SU-DHL-6 (cell line): ENCODE data around the gene AFAP1.

ENCODE experiments used
- H2AFZ ChIP-seq: fragments of 200-600 bp; sonication (generic); 2 replicates; pipeline ENCODE4 v1.6.1; 2014; ENCODE audit warnings: low read depth, mild to moderate bottlenecking, moderate library complexity, mixed read lengths, antibody characterized with exemption, low read length; ENCODE audit not compliant: severe bottlenecking
- H3F3A ChIP-seq: fragments of 200-600 bp; shearing (Covaris generic); 2 replicates; pipeline ENCODE4 v1.6.0; 2016; ENCODE audit warnings: antibody characterized with exemption, mild to moderate bottlenecking; ENCODE audit not compliant: insufficient read depth
- H3K27ac ChIP-seq: fragments of 200-600 bp; sonication (generic); 2 replicates; pipeline ENCODE4 v1.5.1; 2016; ENCODE audit warnings: low read depth, mild to moderate bottlenecking, low read length, moderate library complexity, mixed read lengths
- H3K27me3 ChIP-seq: fragments of 200-600 bp; sonication (generic), shearing (Covaris generic); 2 replicates; pipeline ENCODE4 v1.6.0; 2014; ENCODE audit warnings: mild to moderate bottlenecking, low read length
- H3K36me3 ChIP-seq: fragments of 200-600 bp; sonication (generic); 2 replicates; pipeline ENCODE4 v1.6.1; 2014; ENCODE audit warnings: mild to moderate bottlenecking, low read length, mixed read lengths
- H3K4me2 ChIP-seq: fragments of 300-600, 200-600 bp; shearing (Covaris generic), sonication (generic); 2 replicates; pipeline ENCODE4 v1.6.0; 2014; ENCODE audit warnings: low read length, low read depth, mild to moderate bottlenecking; ENCODE audit not compliant: poor library complexity, severe bottlenecking
- H3K4me3 ChIP-seq: fragments of 200-600 bp; sonication (generic); 2 replicates; pipeline ENCODE4 v1.5.1; 2014; ENCODE audit warnings: antibody characterized with exemption, low read length, mild to moderate bottlenecking, mixed read lengths; ENCODE audit not compliant: insufficient read depth, poor library complexity, severe bottlenecking
- H3K79me2 ChIP-seq: fragments of 200-600 bp; sonication (generic); 2 replicates; pipeline ENCODE4 v1.6.1; 2014; ENCODE audit warnings: mild to moderate bottlenecking, low read length, moderate library complexity; ENCODE audit not compliant: insufficient read depth
- H3K9ac ChIP-seq: fragments of 200-600 bp; sonication (generic); 2 replicates; pipeline ENCODE4 v1.7.0; 2014; ENCODE audit warnings: mild to moderate bottlenecking, low read length
- H3K9me2 ChIP-seq: fragments of 200-600 bp; sonication (generic); replicated peaks from 2 replicates; pipeline ENCODE4 v1.6.1; 2014; ENCODE audit warnings: low read length; ENCODE audit not compliant: insufficient read depth
- H3K9me3 ChIP-seq: fragments of 200-600 bp; sonication (generic); 2 replicates; pipeline ENCODE4 v1.6.1; 2014; ENCODE audit warnings: low read length, mixed read lengths; ENCODE audit not compliant: insufficient read depth
- H4K20me1 ChIP-seq: fragments of 200-600 bp; sonication (generic); 2 replicates; pipeline ENCODE4 v1.6.1; 2014; ENCODE audit warnings: low read depth, mild to moderate bottlenecking, antibody characterized with exemption, low read length, moderate library complexity, mixed read lengths
- CTCF ChIP-seq: fragments of 200-600 bp; sonication (generic); IDR thresholded peaks from one replicate; pipeline ENCODE4 v1.5.1; 2017; ENCODE audit warnings: antibody characterized with exemption, mild to moderate bottlenecking, low read length, moderate library complexity; ENCODE audit not compliant: insufficient read depth, poor library complexity, severe bottlenecking
- EZH2phosphoT487 ChIP-seq: fragments of 200-600 bp; sonication (generic), shearing (Covaris generic); conservative IDR thresholded peaks from 2 replicates; pipeline ENCODE4 v1.6.1; 2018; ENCODE audit warnings: mild to moderate bottlenecking, antibody characterized with exemption, low read length, moderate library complexity, mixed read lengths

The AFAP1 gene

GRCh38 chr4:7887436-7887835 lies 52.2 kb downstream of the AFAP1 start:
- no peaks in the 10 kb centered on the region for H3K9me2 ChIP-seq
- no peaks in the 10 kb centered on the region for H4K20me1 ChIP-seq
- no peak overlapping the region for H3K9ac ChIP-seq
- H2AFZ ChIP-seq: no peak overlapping the region
- H3F3A ChIP-seq: no peaks in the 10 kb centered on the region
- H3K79me2 ChIP-seq: no peaks in the 10 kb centered on the region
- no peak overlapping the region for H3K4me2 ChIP-seq
- no peaks in the 10 kb centered on the region for H3K27me3 ChIP-seq
- TF ChIP-seq CTCF (no peak), EZH2phosphoT487 (no peak)
- no peaks in the 10 kb centered on the region for H3K36me3 ChIP-seq
- H3K9me3 ChIP-seq: peaks cover 5% of the 10 kb centered on the region; the same call in 1 of the 2 replicates
- no peak overlapping the region for H3K4me3 ChIP-seq
- no peak overlapping the region for H3K27ac ChIP-seq

- H3K27ac ChIP-seq: no peak overlapping the region
Measured at GRCh38 chr4:7886007-7886973, 53.4 kb downstream of the AFAP1 start.

GRCh38 chr4:7885216-7886006 lies 54.2 kb downstream of the AFAP1 start:
- Histone ChIP-seq H2AFZ (no peak overlapping the region), H3K27ac (no peak overlapping the region), H3K4me3 (no peak overlapping the region), H4K20me1 (no peaks in the 10 kb centered on the region), H3F3A (no peaks in the 10 kb centered on the region), H3K36me3 (no peaks in the 10 kb centered on the region), H3K27me3 (no peaks in the 10 kb centered on the region), H3K9me3 (peaks cover 5% of the 10 kb centered on the region; the same call in 1 of the 2 replicates), H3K4me2 (no peak overlapping the region), H3K9ac (no peak overlapping the region), H3K9me2 (no peaks in the 10 kb centered on the region), H3K79me2 (no peaks in the 10 kb centered on the region)
- no peak for TF ChIP-seq CTCF
- no peak for TF ChIP-seq EZH2phosphoT487

More at GRCh38 chr4:7886007-7886973, 53.4 kb downstream of the AFAP1 start:
- Histone ChIP-seq H3K27me3 (no peaks in the 10 kb centered on the region), H3K4me3 (no peak overlapping the region), H3K4me2 (no peak overlapping the region), H3K9me2 (no peaks in the 10 kb centered on the region), H3F3A (no peaks in the 10 kb centered on the region), H3K9me3 (peaks cover 5% of the 10 kb centered on the region; the same call in 1 of the 2 replicates), H4K20me1 (no peaks in the 10 kb centered on the region), H3K79me2 (no peaks in the 10 kb centered on the region), H2AFZ (no peak overlapping the region), H3K36me3 (no peaks in the 10 kb centered on the region), H3K9ac (no peak overlapping the region)
- TF ChIP-seq EZH2phosphoT487 (no peak), CTCF (no peak)
